NT2/D1 (cell line): Measurements from ENCODE around the gene KDM4B.
A peak's percentile ranks its signal among the peaks of the same experiment; 100 is the strongest.
"Not testable (repeated sequence)": the region's sequence is repeated elsewhere in the genome, so short reads cannot be mapped to it uniquely, and the experiment has no call there.

ENCODE experiments used
- DNase-seq: peaks from one replicate; pipeline ENCODE4 v3.0.0-alpha.2; 2011; ENCODE audit warnings: low read depth, low spot score
- H3K27me3 ChIP-seq: 2 replicates; pipeline ENCODE4 v1.6.0; 2011; ENCODE audit warnings: mild to moderate bottlenecking; ENCODE audit not compliant: insufficient read length, insufficient read depth
- H3K36me3 ChIP-seq: 2 replicates; pipeline ENCODE4 v1.6.1; 2011; ENCODE audit warnings: mild to moderate bottlenecking, low read length, mixed read lengths; ENCODE audit not compliant: insufficient read depth, insufficient read length
- H3K4me1 ChIP-seq: 2 replicates; pipeline ENCODE4 v1.5.1; 2011; ENCODE audit not compliant: insufficient read depth, insufficient read length
- H3K4me3 ChIP-seq: 2 replicates; pipeline ENCODE4 v1.5.1; 2011; ENCODE audit warnings: low read depth; ENCODE audit not compliant: insufficient read length
- H3K9ac ChIP-seq: 2 replicates; pipeline ENCODE4 v1.6.0; 2011; ENCODE audit warnings: low read depth; ENCODE audit not compliant: insufficient read length
- H3K9me3 ChIP-seq: 2 replicates; pipeline ENCODE4 v1.5.1; 2011; ENCODE audit warnings: mild to moderate bottlenecking, low read length; ENCODE audit not compliant: insufficient read depth
- SUZ12 ChIP-seq: IDR thresholded peaks from 2 replicates; pipeline ENCODE4 v1.6.1; 2011; ENCODE audit not compliant: insufficient read length, insufficient read depth; ENCODE audit errors: extremely low read depth
- YY1 ChIP-seq: IDR thresholded peaks from 2 replicates; pipeline ENCODE4 v1.6.1; 2011; ENCODE audit not compliant: insufficient read length, insufficient read depth
- ZNF274 ChIP-seq: IDR thresholded peaks from 2 replicates; pipeline ENCODE4 v1.6.1; 2011; ENCODE audit warnings: mild to moderate bottlenecking, low read depth, low read length

The KDM4B gene

GRCh38 chr19:5156231-5156986 lies 187.5 kb downstream of the KDM4B start:
- peaks cover 32% of the 10 kb centered on the region for H3K9me3 ChIP-seq
- H3K36me3 ChIP-seq = peaks cover 8% of the 10 kb centered on the region
- peaks cover 19% of the 10 kb centered on the region for H3K4me1 ChIP-seq
- H3K27me3 ChIP-seq = no peaks in the 10 kb centered on the region
- no peak overlapping the region for H3K4me3 ChIP-seq
- no peak for DNase-seq
- H3K9ac ChIP-seq = peak overlapping the region; percentile 16
- TF ChIP-seq SUZ12 (no peak), ZNF274 (no peak)

- peaks cover 17% of the 10 kb centered on the region for H3K4me1 ChIP-seq
- peaks cover 40% of the 10 kb centered on the region for H3K9me3 ChIP-seq
- no peak for DNase-seq
- H3K4me3 ChIP-seq = no peak overlapping the region
- peaks cover 2% of the 10 kb centered on the region for H3K36me3 ChIP-seq
- TF ChIP-seq YY1 = no peak
- no peak for TF ChIP-seq ZNF274
- TF ChIP-seq SUZ12 = no peak
- H3K27me3 ChIP-seq = no peaks in the 10 kb centered on the region
- no peak overlapping the region for H3K9ac ChIP-seq
These were observed 188.3 kb downstream of the KDM4B start for GRCh38 chr19:5157186-5157585.

DNA sequence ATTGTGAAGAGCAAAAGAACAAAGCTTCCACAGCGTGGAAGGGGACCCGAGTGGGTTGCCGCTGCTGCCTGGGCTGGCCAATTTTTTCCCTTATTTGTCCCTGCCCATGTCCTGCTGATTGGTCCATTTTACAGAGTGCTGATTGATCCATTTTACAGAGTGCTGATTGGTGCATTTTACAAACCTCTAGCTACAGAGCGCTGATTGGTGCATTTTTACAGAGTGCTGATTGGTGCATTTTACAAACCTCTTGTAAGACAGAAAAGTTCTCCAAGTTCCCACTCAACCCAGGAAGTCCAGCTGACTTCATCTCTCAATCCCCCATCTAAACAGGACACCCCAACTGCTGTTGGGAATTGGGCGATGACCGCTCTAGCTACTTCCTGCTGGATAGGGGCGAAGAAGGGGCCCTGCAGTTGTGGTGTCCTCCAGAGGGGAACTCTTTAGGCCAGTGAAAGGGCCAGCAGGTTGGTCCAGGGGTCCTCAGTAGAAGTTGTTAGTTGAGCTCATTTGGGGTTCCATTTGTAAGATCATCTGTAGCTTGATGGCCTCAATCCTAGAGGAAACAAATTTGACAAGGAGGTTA lies 189.7 kb downstream of the KDM4B start:
- peaks cover 11% of the 10 kb centered on the region for H3K4me1 ChIP-seq
- DNase-seq, H3K27me3 ChIP-seq, H3K36me3 ChIP-seq, H3K9ac ChIP-seq, H3K4me3 ChIP-seq: not testable (repeated sequence)
- peaks cover 50% of the 10 kb centered on the region for H3K9me3 ChIP-seq

DNA sequence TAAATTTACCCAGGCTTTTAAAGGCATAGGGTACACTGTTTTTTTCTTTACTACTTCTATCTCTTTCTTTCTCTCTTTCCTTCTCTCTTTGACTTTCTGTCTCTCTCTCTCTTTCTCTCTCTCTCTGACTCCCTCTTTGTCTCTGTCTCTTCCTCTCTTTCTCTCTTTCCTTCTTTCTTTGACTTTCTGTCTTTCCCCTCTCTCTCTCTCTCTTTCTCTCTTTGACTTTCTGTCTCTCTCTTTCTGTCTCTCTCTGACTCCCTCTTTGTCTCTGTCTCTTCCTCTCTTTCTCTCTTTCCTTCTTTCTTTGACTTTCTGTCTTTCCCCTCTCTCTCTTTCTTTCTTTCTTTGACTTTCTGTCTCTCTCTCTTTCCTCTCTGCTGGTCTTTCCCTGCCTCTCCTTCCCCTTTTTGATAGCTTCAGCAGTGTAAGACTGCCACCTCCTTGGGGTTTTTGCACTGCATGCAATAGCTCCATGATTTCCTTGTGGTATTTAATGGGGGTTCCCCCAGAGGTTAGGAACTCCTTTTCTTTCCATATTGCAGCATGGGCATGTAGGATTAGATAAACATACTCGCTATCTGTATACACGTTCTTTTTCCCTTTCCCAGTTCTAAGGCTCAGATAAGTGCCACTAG lies 191.4 kb downstream of the KDM4B start:
- H3K27me3 ChIP-seq, H3K4me1 ChIP-seq, H3K4me3 ChIP-seq, H3K36me3 ChIP-seq, DNase-seq, H3K9ac ChIP-seq: not testable (repeated sequence)
- H3K9me3 ChIP-seq = peaks cover 50% of the 10 kb centered on the region

DNA sequence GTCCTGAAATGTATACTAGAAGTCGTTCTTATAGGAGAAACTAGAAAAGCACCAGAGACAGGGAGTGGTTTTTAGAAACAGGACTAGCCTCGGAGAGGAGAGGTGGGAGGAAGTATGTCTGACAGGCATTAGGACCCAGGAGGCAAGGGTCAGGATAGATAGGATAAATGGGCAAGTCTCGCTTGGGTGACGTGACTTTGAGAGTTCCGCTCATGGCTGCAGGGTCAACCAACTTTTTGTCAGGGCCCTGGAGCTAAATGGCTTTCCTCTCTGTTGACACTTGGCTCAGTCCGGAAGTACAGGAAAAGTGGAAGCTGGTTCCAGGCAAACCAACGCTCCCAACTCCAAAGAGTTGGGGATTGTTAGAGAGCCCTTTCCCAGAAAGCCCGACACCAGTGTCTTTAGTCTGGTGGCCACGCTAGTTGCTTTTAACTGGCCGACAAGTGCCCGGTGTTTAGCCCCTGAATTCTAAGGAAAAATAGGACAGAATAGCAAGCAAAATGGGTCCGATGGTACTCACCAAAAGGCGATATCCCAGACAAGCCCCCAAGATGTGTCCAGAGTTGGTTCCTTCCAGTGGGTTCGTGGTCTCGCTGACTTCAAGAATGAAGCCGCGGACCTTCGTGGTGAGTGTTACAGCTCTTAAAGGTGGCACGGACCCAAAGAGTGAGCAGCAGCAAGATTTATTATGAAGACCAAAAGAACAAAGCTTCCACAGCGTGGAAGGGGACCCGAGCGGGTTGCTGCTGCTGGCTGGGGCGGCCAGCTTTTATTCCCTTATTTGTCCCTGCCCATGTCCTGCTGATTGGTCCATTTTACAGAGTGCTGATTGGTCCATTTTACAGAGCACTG lies 196.2 kb downstream of the KDM4B start:
- H3K9ac ChIP-seq, H3K36me3 ChIP-seq, H3K27me3 ChIP-seq, DNase-seq, H3K4me3 ChIP-seq, H3K4me1 ChIP-seq: not testable (repeated sequence)
- peaks cover 25% of the 10 kb centered on the region for H3K9me3 ChIP-seq
- peak; percentile 34 for TF ChIP-seq YY1

DNA sequence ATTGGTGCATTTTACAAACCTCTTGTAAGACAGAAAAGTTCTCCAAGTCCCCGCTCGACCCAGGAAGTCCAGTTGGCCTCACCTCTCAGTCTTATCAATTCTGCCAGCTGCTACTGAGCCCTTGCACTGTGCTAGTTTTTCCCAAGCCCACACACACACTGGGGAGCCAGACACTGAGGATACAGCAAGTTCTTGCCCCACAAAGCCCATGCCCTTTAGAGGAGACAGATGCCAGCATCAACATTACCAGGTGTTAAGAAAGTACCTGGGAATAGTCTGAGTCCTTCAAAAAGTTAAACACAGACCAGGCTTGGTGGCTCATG lies 196.7 kb downstream of the KDM4B start:
- Histone ChIP-seq H3K36me3 (no peaks in the 10 kb centered on the region), H3K4me1 (peaks cover 2% of the 10 kb centered on the region), H3K9ac (no peak overlapping the region), H3K4me3 (no peak overlapping the region), H3K9me3 (peaks cover 30% of the 10 kb centered on the region), H3K27me3 (no peaks in the 10 kb centered on the region)
- no peak for DNase-seq
- TF ChIP-seq SUZ12 (no peak), ZNF274 (no peak), YY1 (no peak)

GRCh38 chr19:5166262-5166661 lies 197.3 kb downstream of the KDM4B start:
- H3K4me1 ChIP-seq = peaks cover 2% of the 10 kb centered on the region
- peaks cover 24% of the 10 kb centered on the region for H3K9me3 ChIP-seq
- H3K36me3 ChIP-seq = no peaks in the 10 kb centered on the region
- H3K9ac ChIP-seq = no peak overlapping the region
- TF ChIP-seq SUZ12 (no peak), ZNF274 (no peak), YY1 (no peak)
- H3K4me3 ChIP-seq = no peak overlapping the region
- DNase-seq = no peak
- H3K27me3 ChIP-seq = no peaks in the 10 kb centered on the region
